ENCODE results near the gene TBC1D3E.
"Not testable (repeated sequence)": the region's sequence is repeated elsewhere in the genome, so short reads cannot be mapped to it uniquely, and the experiment has no call there.

The TBC1D3E gene

DNA sequence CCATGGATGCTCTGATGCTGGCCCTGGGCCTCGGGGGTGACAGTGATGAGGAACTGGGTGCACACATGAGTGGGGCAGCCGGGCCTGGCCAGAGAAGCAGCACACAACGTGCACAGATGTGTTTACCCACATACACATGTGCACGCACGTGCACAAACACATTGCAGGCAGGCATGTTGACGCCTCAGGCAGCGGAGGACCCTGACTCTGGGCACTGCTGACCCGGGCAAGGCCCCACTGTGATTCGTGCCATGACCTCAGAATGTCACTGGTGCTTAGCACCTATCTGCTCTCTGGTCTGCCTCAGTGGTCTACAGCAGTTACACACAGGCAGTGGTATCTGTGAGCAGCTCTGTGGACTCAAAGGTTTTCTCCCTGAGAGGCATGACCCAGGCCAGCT is at the start of gene TBC1D3E:
TSS of gene TBC1D3E (plus strand) at position 301 of the 400 bp plus-strand sequence. CDS start 1,545 bp downstream, outside the sequence.
- no CpG with 5 or more reads among the region's 9 CpGs for WGBS (ENCODE audit: insufficient coverage, insufficient read length)
- not testable (repeated sequence) for DNase-seq (ENCODE audit: low read depth, low spot score); H3K4me1 ChIP-seq (ENCODE audit: control insufficient read depth, insufficient read depth, low read length); H3K36me3 ChIP-seq (ENCODE audit: control insufficient read depth, insufficient read depth, low read length); H3K4me3 ChIP-seq (ENCODE audit: low read length); H3K27me3 ChIP-seq (ENCODE audit: control insufficient read depth, insufficient read depth, low read length); H3K9me3 ChIP-seq (ENCODE audit: control insufficient read depth, insufficient read depth, low read length); H3K27ac ChIP-seq (ENCODE audit: low read length)

DNA sequence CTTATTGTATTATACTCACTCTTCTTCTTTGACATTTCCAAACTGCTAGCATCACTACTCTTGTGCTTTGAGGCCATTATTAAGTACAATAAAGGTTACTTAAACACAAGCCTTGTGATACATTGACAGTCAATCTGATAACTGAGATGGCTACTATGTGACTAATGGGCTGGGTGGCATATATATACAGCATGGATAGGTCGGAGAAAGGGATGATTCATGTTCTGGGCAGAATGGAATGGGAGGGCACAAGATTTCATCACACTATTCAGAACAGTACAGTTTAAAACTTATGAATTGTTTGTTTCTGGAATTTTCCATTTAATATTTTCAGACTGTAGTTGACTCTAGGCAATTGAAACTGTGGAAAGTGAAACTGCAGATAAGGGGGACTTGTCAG is 40.4 kb upstream of the TBC1D3E start:
- H3K27me3 ChIP-seq (ENCODE audit: control insufficient read depth, insufficient read depth, low read length); DNase-seq (ENCODE audit: low read depth, low spot score); H3K27ac ChIP-seq (ENCODE audit: low read length); H3K9me3 ChIP-seq (ENCODE audit: control insufficient read depth, insufficient read depth, low read length); H3K36me3 ChIP-seq (ENCODE audit: control insufficient read depth, insufficient read depth, low read length); H3K4me3 ChIP-seq (ENCODE audit: low read length); H3K4me1 ChIP-seq (ENCODE audit: control insufficient read depth, insufficient read depth, low read length): not testable (repeated sequence)
- no CpG with 5 or more reads among the region's 1 CpG for WGBS (ENCODE audit: insufficient coverage, insufficient read length)

DNA sequence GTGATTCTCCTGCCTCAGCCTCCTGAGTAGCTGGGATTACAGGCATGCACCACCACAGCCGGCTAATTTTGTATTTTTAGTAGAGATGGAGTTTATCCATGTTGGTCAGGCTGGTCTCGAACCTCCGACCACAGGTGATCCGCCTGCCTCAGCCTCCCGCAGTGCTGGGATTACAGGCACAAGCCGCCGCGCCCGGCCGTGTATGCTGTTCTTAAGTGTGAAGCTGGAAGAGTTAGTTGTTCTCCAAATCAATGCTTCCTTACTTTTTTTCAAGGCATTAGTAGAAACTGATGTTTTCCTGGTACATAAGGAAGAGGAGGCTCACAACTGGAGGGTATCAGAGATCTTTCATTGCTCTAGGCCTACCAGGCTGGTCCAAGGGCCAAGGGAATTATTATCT is 39.6 kb upstream of the TBC1D3E start:
- H3K36me3 ChIP-seq (ENCODE audit: control insufficient read depth, insufficient read depth, low read length); H3K27ac ChIP-seq (ENCODE audit: low read length); H3K4me1 ChIP-seq (ENCODE audit: control insufficient read depth, insufficient read depth, low read length); H3K4me3 ChIP-seq (ENCODE audit: low read length); H3K9me3 ChIP-seq (ENCODE audit: control insufficient read depth, insufficient read depth, low read length); H3K27me3 ChIP-seq (ENCODE audit: control insufficient read depth, insufficient read depth, low read length); DNase-seq (ENCODE audit: low read depth, low spot score): not testable (repeated sequence)
- WGBS (ENCODE audit: insufficient coverage, insufficient read length), result no CpG with 5 or more reads among the region's 10 CpGs

DNA sequence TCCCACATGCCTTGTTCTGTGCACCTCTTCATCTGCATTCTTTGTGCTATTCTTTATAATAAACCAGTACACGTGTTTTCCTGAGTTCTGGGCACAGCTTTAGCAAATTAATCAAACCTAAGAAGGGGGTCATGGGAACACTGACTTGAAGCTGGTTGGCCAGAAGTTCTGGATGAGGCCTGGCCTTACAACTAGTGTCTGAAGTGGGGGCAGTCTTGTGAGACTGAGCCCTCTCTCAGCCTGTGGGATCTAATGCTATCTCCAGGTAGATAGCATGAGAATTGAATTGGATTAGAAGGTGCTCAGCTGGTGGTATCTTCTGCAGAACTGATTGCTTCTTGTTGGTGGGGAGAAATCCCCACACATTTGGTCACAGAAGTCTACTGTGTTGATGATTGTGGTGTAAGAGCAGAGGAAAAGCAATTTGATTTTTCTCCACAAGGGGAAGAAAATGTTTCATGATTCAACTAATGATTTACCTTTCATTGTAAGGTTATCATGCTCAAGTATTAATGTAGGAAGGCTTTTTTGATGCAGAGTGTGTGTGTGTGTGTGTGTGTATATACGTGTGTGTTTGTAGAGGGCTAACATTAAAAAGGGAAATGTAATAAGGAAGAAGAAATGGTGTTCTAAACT is 33.6 kb upstream of the TBC1D3E start:
- not testable (repeated sequence) for H3K27me3 ChIP-seq (ENCODE audit: control insufficient read depth, insufficient read depth, low read length); H3K9me3 ChIP-seq (ENCODE audit: control insufficient read depth, insufficient read depth, low read length); H3K36me3 ChIP-seq (ENCODE audit: control insufficient read depth, insufficient read depth, low read length); DNase-seq (ENCODE audit: low read depth, low spot score); H3K4me3 ChIP-seq (ENCODE audit: low read length); H3K4me1 ChIP-seq (ENCODE audit: control insufficient read depth, insufficient read depth, low read length); H3K27ac ChIP-seq (ENCODE audit: low read length)
- WGBS (ENCODE audit: insufficient coverage, insufficient read length), result no CpG with 5 or more reads among the region's 2 CpGs

DNA sequence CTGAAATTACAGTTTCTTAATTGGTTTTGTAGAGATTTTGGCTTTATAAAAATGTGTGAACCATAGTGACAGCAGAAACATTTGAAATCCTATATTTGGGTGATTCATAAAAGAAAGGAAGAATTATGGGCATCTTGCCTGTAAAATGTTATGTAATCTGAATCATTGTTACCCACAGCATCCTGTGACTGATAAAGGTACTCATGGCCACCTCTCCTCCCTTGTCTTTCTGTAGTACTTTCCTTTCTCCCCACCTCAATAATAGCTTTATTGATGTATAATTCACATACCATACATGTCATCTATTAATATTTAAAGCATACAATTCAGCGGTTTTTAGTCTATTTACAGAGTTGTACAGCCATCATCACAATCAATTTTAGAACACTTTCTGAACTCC is 28.5 kb upstream of the TBC1D3E start:
- H3K4me1 ChIP-seq (ENCODE audit: control insufficient read depth, insufficient read depth, low read length); H3K27me3 ChIP-seq (ENCODE audit: control insufficient read depth, insufficient read depth, low read length); H3K27ac ChIP-seq (ENCODE audit: low read length); H3K36me3 ChIP-seq (ENCODE audit: control insufficient read depth, insufficient read depth, low read length); DNase-seq (ENCODE audit: low read depth, low spot score); H3K4me3 ChIP-seq (ENCODE audit: low read length); H3K9me3 ChIP-seq (ENCODE audit: control insufficient read depth, insufficient read depth, low read length): not testable (repeated sequence)
- no CpG with 5 or more reads among the region's 1 CpG for WGBS (ENCODE audit: insufficient coverage, insufficient read length)

DNA sequence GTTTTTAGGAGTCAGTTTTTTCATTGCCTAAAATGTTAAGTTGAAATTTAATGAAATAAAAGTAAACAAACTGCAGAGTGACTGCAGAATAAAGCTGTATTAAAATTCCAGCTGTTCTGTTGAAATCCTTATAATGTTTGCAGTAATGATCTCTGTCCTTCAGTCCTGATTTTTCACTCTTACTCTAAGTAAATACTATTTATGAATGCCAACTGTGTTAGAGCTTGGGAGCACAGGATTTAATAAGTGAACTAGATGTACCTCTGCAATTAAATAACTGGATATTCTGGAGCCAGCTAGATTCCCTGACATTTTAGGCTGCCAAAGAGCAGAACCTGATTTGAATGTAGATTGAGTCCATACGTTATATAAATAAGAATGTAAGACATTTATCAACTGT is 7.9 kb upstream of the TBC1D3E start:
- not testable (repeated sequence) for H3K9me3 ChIP-seq (ENCODE audit: control insufficient read depth, insufficient read depth, low read length); H3K36me3 ChIP-seq (ENCODE audit: control insufficient read depth, insufficient read depth, low read length); DNase-seq (ENCODE audit: low read depth, low spot score); H3K4me1 ChIP-seq (ENCODE audit: control insufficient read depth, insufficient read depth, low read length); H3K4me3 ChIP-seq (ENCODE audit: low read length); H3K27me3 ChIP-seq (ENCODE audit: control insufficient read depth, insufficient read depth, low read length); H3K27ac ChIP-seq (ENCODE audit: low read length)
- no CpG with 5 or more reads among the region's 1 CpG for WGBS (ENCODE audit: insufficient coverage, insufficient read length)

DNA sequence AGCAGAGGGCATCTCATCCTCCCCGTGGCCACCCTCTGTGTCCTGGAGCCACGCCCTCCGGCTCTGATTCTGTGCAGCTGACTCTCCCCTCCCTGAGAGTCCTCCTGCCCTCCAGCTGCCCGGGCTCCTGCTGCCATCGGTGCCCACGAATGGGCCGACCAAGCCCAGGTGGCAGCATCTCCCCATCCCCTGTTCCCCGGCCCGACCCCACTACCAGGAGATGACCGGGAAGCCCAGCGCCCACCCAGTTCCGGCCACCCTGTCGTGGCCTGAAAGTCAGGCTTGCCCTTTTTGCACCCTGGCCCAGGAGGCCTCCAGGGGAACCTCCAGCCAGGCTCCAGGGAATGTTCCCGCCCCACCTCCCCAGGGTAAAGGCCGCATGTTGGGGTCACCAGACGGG is 7.1 kb downstream of the TBC1D3E start:
- H3K36me3 ChIP-seq (ENCODE audit: control insufficient read depth, insufficient read depth, low read length); H3K27ac ChIP-seq (ENCODE audit: low read length); H3K4me1 ChIP-seq (ENCODE audit: control insufficient read depth, insufficient read depth, low read length); H3K27me3 ChIP-seq (ENCODE audit: control insufficient read depth, insufficient read depth, low read length); H3K9me3 ChIP-seq (ENCODE audit: control insufficient read depth, insufficient read depth, low read length); H3K4me3 ChIP-seq (ENCODE audit: low read length); DNase-seq (ENCODE audit: low read depth, low spot score): not testable (repeated sequence)
- WGBS (ENCODE audit: insufficient coverage, insufficient read length), result no CpG with 5 or more reads among the region's 16 CpGs

All from iPS DF 6.9 (cell line).